Kidney glomerular epithelial cell (primary cell): ENCODE measurements around the gene PDZRN3.

Experiments
- DNase-seq: peaks from one replicate; lab custom pipeline; 2025; lab: John Stamatoyannopoulos, UW

PDZRN3 gene

DNA sequence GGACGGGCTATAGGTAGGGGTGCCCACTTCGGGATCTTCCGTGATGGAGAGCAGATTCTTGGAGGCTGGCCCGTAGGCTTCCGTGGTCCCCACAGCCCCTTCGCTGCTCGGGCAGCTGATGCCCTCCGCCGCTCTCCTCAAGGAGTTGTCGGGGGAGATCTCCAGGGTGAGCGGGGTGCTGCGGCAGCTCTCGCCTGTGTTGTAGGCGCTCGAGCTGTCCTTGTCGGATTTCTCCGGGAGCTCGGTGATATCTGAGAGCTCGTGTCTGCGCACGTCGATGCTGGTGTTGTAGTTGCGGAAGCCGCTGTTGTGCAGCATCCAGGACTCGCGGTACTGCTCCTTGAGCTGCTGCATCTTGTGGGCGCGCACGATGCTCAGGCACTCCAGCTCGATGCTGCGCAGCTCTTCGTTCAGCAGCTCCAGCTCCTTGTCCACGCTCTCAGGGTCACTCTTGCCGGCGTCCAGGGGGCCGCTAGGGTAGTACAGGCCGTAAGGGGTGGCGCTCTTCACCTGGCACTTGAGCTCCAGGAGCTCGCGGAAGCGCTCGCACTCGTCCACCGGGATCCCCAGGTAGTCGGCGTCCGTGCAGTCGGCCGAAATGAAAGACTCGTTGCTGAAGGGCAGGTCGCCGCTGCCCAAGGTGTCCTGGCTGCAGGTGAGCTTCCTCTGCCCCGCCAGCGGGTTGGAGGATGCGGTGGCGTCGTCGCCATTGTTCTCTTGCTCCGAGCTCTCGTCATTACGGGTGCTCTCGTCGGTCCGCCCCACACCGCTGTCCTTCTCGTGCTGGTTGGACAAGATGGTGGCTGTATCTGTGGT lies 240.4 kb downstream of the PDZRN3 start:
- no peak for DNase-seq

DNA sequence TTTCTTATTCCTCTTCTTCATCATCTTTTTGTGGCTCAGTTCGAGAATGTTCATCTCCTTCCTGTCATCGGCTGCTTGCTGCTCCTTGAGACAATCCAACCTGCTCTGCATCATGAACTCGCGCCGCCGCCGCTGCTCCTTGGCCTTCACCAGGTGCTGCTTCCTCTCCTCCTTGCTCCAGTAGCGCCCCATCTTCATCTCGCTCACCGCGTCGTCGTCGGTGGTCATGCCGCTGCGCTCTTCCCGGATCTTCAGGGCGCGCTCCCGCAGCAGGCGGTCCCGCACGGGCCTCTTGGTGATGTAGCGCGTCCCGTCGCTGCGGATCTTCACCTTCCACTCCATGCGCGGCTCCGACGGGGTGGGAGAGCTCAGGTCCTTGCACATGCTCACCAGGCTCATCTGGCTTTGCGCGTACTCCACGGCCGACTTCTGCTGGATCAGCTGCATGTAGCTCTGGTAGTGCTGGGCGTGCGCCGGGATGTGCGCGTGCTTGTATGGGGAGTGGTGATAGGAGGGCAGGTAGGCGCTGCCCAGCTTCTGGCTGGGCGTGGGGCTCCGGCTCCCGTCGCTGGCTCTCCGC lies 241.2 kb downstream of the PDZRN3 start:
- no peak for DNase-seq

DNA sequence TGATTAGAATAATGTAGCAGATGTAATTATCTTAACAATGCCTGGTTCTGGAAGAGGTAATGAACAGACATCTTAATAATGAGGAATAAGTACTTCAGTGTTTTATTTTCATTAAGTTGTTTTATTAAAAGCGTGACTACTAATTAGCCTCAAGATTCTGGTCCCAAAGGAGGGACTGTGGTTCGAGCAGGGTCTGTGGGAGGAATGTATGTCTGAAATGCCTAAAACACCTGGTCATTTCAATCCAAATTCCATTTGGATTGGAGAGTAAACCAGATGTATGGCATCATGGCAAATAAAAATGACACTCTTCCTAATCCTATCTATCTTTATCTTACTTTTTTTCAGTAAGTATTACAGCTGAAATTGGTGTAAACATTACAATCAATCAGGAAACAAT lies 243.2 kb downstream of the PDZRN3 start:
- no peak for DNase-seq

DNA sequence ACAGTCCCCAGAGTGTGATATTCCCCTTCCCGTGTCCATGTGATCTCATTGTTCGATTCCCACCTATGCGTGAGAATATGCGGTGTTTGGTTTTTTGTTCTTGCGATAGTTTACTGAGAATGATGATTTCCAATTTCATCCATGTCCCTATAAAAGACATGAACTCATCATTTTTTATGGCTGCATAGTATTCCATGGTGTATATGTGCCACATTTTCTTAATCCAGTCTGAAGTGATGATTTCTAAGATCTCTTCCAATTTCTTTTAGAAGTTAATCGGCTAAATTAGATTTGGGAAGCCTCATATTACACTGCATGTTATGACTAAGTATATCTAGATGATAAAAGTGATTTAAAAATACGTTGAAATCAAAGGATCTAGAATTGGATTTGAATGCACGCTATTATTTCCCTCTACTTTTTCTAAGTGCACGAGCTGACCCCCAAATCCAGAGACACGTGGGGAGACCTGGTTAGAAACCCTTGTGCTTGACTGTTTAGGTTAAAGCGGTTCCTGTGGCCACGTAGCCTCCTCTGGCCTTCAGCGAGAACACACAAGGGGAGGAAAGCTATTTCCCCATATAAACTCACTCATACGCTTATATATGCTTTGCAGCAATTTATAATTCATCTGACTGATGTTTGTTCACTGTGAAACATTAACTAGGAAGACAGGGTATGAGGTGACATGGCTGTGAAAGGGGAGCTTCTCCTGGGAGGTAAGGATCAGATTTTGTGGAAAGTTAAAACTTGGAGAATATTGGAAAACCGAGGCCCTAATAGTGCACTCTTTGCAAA lies 243.8 kb downstream of the PDZRN3 start:
- DNase-seq = no peak

DNA sequence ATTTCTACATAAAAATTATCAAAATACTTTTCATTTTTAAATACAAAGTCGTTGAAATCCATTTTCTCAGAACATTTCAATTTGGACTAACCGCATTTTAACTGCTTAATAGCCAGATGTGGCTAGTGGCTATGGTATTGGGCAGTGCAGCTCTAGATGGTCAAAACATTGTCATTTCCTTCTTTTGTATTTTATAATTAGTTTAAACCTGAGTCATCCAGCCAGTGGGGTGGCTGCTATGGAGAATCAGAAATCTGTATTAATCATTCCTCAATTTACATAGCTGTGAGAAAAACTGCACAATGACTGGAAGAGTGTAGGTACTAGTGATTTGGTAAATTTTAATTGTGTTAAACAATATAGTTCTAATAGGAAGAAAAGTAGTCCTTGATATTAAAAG lies 245.3 kb downstream of the PDZRN3 start:
- no peak for DNase-seq

DNA sequence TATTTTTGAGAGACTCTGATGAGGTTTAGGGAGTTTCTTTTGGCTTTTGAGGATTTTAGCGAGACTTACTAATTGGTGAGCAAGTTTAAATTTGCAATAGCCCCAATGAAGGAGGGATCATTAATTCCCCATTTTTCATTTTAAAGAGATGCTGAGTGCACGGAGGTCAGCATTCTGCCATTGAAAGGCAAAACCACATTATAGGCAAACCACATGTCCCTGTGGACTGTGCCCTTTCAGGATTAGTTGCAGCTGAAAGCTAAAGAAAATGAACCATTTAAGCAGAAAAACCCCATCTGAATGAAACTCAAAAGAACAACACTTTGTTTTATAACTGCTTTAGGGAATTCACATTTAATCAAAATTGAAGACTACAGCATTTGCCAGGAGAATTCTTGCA lies 246.5 kb downstream of the PDZRN3 start:
- no peak for DNase-seq

DNA sequence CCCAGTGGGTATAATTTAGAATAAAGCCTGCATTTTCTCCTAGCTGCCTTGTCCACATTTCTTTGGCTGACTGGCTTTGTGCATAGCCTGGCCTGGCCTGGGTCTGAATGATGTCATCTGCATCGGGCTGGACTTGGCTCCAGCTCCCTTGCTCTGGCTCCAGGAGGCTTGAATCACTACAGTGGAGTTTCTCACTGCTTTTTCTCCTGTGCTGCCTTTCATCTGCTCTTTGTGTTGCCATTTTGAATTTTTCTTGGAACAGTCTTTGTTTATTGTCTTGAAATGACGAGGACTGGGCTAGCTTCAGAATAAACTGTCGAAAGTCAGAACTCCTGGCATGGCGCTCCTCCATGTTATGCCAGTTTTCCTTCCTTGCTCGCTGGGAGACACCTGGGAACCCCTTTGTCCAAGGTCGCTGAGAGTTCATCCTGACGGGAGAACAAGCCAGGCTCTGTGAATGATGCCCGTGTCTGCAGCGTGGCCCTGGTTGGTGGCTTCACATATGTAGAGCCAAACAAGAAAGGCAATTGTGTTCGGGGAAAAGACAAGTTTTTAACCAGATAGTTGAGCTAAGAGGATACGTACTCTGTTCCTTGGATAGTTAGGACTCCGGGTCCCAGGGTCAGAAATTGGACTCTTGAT lies 258.9 kb downstream of the PDZRN3 start:
- no peak for DNase-seq

DNA sequence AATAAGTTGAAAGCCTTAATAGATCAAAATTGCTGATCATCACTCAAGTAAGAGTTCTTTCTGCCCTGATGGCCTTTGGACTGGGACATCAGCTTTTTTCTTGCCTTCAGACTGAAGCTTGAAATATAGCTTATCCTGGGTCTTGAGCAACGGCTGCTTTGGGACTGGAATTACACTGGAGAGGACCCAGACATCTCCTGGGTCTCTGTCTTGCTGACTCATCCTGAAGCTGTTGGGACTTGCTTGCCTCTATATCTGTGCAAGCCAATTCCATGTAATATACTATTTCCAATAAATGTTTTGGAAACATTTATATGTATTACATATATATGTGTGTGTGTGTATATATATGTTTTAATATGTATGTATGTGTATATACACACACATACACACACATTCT lies 260.2 kb downstream of the PDZRN3 start:
- DNase-seq = no peak

DNA sequence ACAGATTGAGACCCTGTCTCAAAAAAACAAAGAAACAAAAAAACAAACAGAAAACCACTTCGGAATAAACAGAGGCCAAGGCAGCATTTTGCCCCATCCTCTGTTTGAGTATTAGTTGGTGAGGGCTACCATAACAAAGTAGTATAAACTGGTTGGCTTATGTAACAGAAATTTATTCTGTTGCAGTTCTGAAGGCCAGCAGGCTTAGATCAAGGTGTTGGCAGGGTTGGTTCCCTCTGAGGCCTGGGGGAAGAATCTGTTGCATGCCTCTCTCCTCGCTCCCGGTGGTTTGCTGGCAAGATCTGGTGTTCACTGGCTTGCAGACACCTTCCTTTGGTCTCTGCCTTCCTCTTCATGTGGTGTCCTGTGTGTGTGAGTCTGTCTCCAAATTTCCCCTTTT lies 261.6 kb downstream of the PDZRN3 start:
- DNase-seq = no peak

DNA sequence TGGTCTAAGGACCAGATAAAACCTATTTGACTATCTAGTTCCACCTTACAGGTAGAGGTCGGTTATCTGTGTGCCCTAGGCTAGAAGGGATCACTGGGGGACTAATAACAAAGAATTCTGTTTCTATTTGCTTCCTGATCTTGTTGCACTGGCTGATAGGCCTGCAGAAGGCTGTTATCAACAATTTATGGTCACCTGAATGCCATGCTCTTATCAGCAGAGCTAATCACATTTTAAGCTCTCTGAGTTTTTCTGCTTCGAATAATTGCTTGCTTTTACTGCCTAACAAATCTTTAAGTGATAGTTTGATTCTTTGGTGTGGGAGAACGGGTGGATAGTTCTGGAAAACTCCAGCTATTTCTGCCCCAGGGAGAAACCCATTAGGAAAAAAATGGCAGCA lies 263.1 kb downstream of the PDZRN3 start:
- DNase-seq = no peak

DNA sequence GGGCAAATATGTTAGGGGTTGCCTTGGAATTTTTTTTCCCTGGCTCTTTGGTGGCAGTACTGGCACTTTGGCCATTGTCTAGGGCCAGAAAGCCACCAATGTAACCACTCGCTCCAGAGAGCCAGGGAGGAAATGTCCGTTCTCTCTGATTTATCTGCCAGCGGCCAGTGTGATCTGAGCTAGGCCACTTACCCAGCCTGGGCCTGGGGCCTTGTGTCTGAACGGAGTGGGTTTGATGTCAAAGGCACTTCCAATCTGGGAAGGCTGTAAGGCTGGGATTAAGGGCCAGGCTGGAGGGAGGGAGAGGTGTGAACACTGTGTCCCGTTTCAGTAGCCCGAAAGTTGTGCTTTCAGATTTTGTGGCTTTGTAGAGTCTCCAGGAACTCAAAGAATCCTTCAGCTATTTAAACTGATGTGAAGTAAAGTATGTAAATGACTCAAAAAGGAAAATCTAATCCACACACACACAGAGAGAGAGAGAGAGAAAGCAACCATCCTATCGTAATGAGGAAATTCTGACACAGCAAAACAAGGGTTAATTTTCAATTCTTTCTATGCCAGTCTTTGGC lies 271.0 kb downstream of the PDZRN3 start:
- no peak for DNase-seq

DNA sequence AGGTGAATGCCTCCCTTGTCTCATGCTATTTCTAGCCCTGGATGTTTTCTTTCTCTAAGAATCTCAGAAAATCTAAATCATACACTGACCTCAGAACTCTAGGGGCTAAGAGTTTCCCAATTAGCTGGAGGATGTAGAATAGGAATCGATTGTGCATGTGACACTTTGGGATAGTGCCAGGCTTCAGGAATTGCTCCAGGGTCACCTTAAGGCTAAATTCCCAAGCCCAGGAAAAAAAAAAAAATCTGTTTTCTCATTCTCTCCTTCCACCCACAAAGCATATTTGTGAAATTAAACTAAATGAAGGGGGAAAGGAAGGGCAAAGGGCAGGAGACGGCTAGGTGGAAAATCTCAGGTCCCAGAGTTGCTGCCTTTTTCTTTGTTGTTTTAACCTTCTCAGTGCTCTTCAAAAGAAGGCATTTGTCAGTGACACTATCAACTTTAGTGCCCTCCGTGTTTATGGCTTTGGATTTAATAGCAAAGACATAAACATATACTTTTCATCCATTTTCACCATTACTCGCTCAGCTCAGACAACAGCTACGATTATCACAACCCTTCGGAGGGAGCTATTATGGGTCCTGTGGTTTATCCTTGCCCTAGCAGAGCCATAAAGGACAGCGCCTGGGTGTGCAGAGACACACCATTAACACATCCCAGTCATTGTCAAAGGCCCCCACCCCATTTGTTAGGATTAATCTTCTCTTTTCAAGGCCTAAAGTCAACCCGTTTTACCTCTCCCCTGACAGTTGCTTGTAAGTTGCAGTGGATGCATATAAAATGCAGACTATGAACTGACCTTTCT lies 271.7 kb downstream of the PDZRN3 start:
- DNase-seq = no peak

DNA sequence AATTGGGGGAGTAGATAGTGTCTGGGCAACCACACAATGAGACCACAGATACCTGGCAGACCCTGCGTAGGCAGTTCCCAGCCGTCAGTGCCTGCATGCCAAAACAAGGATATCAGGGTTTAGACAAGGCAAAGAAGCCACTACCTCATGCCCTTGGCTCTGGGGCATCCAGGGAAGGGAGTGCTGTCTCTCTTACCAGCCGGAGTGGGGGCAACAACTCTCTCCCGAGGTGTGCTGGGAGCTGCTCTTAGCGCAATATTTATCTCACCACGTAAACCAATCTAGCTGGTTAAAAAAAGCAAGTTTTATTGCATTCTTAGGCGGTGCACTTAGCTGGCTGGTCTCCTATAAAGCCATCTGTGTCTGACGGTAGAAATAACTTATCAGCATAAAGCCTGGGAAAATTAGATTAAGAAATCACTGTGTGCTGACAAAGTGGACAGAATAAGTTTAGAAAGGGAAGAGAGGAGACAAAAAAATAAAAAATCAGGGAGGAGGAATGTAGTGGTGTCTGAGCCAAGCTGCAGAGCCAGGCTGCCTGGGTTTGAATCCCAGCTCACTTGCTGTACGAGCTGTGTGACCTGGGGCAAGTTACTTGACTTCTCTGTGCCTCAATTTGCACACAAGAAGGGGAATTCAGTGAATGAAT lies 273.2 kb downstream of the PDZRN3 start:
- no peak for DNase-seq

DNA sequence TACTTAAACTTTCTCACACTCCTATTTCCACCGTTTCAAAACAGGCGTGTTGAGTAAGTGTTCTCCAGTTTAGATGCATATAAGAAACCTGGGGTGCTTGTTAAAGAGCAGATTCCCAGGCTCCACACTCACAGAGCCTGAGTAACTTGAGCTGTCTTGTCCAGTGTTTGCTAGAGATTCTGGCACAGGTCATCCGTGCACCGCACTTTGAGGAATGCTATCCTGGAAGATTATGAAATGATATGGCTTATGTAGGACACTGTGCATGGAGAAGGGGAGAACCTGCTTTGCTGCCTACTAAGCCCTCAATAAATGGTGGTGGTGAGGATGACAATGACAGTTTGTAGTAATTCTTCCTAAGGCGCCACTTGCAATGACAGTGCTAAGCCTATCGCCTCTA lies 273.7 kb downstream of the PDZRN3 start:
- no peak for DNase-seq

DNA sequence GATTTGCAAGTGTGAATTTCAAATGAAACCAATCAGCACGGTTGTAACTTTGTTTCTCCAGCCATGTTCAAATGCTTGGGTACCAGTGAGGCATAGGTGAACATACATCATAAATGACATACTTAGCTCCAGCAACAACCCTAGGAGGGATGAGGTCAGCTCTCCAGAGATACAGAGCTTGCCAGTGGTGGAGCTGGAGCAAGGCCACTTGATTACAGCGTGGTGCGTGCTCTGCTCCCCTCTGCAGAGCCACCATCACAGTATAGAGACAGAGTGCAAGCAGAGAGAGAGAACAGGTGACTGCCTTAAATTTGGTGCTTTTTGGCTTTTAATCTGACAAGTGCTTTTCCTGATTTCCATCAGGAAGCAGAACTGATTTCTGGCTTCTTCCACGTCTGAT lies 275.1 kb downstream of the PDZRN3 start:
- no peak for DNase-seq

DNA sequence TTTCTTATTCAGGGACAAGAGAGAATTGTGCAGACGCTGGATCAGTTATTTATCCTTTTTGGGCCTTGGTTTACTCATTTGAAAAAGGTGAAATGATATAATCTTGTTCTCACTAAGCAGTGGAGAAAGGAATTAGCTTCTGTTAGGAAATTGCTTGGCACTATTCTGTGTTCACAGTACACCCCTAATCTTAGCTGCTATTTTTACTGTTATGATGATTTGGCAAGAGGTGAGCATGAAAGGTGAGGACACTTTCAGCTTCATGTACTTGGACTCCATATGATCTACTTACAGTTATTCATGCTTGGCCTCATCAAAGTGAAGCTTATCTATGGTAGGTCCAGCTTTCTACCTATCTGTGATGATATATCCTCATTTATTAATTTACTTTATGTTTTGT lies 282.7 kb downstream of the PDZRN3 start:
- no peak for DNase-seq

DNA sequence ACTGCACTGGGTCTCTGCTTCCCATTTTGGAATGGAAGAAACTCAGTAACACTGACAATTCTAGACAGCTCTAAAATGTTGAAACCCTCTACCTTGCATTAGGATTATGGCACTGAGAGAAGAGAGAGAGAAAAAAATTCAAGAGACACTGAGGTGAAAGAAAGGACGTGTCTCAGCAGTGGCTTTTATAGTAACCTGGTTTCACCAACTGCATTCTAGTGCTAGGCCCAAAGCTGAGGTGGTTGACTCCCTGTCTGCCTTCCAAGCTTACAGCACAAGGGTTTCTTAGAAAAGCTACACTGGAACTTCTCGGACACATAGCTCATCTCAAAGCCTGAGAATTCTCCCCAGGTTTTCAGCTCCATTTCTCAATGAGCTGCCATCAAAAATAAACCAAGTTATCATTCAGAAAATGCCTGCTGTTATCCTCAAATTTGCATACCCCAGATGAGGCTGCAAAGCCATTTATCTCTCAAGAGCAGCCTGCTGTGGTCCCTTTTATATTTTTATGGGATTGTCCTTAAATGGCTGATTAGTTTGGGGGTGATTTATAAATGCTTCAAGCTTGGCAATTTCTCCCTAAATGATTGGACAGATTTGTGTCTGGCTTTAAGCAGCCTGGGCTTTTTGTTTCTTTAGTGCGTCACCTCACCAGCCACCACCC lies 283.3 kb downstream of the PDZRN3 start:
- DNase-seq = no peak

DNA sequence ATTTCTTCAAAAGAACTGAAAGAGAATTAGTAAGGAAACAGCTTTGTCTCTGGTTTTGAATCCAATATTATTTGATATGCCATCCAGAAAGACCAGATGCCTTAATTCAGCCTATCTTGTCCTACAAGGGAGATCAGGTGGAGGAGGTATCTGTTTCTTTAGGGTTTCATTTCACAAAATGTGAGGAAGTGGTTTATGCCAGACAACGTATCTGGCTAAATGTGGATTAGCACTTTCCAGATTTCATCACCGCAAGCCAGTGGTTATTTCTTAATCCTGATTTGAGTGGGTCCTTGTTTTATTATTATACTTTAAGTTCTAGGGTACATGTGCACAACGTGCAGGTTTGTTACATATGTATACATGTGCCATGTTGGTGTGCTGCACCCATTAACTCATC lies 292.2 kb downstream of the PDZRN3 start:
- no peak for DNase-seq
